HG02642 (cell line): ENCODE results near the gene WDR35.
"Not testable (repeated sequence)": the region's sequence is repeated elsewhere in the genome, so short reads cannot be mapped to it uniquely, and the experiment has no call there.

ENCODE experiments used
- ATAC-seq: cut with Tn5 transposase; IDR thresholded peaks from one replicate; pipeline ENCODE4 v1.9.1; 2021; ENCODE audit warnings: mild to moderate bottlenecking; ENCODE audit not compliant: unreplicated experiment, poor library complexity

The WDR35 gene

DNA sequence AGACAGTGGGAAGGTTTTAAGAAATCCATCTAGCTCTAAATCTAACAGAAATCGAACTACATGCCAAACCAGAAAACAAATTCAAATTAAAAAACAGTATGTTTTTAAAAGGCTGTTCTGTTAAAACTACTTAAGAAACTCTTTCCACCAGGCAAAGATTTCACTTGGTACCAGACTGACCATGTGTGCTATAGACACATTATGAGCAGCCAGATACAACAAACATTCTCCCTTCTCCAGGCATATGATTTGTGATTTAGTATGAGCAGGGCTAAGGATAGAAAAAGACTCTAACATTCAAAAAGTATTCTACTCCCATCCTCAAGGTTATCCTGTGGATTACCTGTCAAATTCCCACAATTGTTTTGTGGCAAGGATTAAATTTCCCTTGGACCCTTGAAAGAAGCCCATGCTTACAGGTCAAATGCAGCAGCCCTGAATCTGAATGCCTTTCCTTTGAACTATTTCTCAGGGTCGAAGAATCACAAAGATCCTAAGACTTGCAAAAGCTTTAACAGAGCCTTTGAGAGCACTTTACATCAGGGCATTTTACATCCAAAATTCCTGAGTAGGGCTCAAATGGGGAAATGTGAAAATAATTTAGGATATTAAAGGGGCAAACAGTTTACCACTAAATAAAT lies 45.6 kb downstream of the WDR35 start:
- ATAC-seq, result no peak

DNA sequence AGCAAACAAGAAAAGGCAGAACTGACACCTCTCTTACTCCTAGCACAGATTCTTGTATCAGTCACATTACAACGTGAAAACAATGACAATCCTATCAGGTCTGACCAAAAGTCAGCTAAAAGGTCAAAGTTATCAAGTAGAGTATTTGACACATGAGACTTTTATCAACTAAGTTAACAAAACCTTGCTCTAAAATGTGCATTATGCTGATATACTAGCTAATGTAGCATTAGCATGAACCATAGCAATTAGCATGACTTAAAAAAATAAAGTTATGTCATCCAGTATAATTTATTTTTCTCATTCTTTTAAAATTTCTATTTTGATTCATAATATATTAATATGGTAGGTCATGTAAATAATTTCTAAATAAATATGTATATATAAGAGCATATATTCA lies 46.7 kb downstream of the WDR35 start:
- ATAC-seq, result no peak

- ATAC-seq, result no peak
These were observed 47.7 kb downstream of the WDR35 start for GRCh38 chr2:19942199-19942598.

DNA sequence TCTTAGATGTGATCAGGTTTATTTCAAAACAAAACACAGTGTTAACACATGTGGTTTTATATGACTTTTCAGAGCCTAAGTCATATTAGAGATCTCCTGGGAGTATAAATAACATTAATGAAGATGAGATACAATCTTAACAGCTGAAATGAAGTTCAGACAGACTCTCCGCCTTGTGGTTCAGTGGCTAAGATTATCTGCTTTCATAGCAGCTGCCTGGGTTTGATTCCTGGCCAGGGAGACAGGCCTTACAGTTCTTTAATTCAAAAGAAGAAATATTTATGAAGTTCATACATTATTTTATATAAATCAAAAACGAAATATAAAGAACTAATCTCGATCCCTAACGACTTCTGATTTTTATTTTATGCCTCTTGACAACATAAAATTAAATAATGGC lies 52.9 kb downstream of the WDR35 start:
- no peak for ATAC-seq

GRCh38 chr2:19936203-19936602 lies 53.7 kb downstream of the WDR35 start:
- ATAC-seq, result no peak

DNA sequence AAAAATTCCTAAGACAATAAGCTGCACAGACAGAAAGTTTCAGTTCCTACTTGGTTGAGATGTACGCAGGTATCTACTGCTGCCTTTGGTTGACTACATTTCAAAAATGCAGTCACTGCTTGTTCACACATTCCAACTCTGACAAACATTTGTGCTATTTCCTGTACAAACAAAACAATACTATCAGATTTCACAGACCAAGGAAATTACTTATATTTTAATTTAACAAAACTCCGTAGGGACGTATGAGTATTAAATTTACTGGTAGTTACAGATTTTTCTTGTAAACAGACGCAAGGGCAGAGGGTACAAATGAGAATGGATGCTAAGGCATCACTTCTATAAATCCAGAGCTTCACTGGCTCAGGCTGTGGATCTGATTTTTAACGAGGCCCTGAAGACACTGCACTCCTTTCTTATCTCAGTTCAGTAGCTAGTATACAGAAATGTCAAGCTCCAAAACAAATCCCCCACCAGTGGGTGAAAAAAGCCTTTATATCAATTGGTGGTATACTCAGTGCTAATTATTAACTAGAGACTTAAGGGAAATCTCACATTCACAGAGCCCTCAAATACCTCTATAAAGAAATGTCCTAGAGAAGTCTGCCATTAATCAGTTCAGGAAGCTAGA lies 56.4 kb downstream of the WDR35 start:
- ATAC-seq, result no peak

GRCh38 chr2:19932928-19933327 lies 57.0 kb downstream of the WDR35 start:
- ATAC-seq, result no peak

DNA sequence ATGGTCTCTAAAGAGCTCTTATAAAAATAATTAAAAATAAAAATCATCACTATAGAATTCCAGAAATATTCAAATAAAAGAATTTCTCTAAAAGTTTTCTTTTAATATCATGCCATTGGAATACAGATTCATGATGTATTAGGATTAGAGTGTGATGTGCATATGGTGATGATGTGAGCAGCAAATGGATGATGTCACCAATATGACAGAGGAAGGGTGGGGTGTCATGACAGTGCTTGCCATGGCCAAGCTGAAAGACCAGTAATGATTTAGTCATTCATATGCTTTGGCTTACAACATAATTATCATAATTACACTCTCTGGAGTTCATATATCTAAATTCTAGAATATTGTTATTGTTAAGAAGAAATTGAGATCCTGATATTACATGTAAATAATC lies 60.7 kb downstream of the WDR35 start:
- ATAC-seq, result no peak

GRCh38 chr2:19927816-19928215 lies 62.1 kb downstream of the WDR35 start:
- not testable (repeated sequence) for ATAC-seq

GRCh38 chr2:19924526-19924925 lies 65.4 kb downstream of the WDR35 start:
- not testable (repeated sequence) for ATAC-seq

DNA sequence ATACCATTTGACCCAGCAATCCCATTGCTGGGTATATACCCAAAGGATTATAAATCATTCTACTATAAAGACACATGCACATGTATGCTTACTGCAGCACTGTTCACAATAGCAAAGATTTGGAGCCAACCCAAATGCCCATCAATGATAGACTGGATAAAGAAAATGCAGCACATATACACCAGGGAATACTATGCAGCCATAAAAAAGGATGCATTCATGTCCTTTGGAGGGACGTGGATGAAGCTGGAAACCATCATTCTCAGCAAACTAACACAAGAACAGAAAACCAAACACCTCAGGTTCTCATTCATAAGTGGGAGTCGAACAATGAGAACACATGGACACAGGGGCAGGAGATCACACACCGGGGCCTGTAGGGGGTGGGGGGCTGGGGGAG lies 67.7 kb downstream of the WDR35 start:
- not testable (repeated sequence) for ATAC-seq

- ATAC-seq, result no peak
These were observed 73.4 kb downstream of the WDR35 start for GRCh38 chr2:19916385-19916950.

DNA sequence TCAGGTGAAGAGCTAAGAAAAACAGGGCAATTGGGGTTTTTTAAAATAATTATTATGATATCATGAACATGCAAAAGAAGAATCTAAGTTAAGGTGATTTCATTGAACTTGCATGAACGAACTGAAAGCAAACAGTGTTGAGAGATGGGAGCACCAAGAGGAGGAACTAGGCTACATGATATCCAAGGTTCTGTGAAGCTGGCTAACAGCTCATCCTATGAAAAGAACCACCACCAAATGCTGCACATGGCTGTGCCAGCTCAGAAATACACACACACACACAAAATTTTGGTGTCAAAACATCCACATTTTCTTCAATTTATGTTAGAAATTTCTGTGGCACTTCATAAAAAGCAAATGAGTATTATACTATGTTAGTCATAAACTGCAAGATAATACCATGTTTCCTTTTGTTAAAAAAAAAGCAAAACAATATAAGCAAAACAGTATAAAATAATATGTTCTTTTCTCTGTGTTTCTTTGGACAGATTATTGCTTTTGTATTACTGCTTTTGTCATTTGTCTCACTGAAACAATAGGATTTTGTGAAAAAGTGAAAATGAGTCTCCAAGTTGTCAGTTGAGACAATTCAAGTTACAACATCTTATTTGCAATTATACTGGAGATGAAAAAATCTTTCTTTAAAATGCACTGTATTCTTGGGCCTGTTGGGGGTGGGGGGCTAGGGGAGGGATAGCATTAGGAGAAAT lies 75.5 kb downstream of the WDR35 start:
- no peak for ATAC-seq

DNA sequence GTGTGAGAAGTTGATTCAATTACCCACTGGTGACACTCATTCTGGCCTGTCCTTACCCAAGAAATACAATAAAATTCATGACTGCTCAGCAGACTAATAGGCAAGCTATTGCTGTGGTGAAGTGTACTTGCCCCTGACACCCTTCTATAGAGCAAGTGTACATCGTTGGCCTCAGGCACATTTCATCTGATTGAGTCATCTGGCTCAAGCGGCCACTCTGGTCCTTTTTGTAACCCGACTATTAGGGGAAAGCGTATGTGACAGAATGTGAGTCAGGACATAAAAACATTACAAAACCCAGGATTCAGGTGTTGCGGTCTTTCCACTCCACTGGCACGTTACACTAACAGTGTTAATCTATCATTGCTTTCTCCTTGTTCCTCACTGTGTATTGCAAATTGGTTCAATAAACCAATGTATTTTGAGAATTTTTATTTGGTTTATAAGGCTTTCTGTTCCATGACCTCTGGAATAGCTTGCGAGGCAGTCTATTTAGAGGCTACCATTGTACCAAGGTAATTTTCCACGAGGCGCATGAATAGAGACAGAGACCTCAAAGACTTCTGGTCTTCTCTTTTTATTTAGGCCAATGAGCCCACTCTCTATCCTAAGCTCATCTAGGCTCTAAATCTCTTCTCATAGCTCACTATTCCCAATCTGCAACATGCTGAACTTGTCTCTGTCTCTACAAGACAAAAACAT lies 77.9 kb downstream of the WDR35 start:
- ATAC-seq, result no peak

- ATAC-seq, result peak; percentile 6
These were observed 87.6 kb downstream of the WDR35 start for GRCh38 chr2:19902216-19902740.

GRCh38 chr2:19901442-19902215 lies 88.3 kb downstream of the WDR35 start, which contains the start of gene TTC32:
TTC32 (minus strand) TSS chr2:19901983; CDS start chr2:19901854, 129 bp downstream.
- peak; percentile 91 for ATAC-seq

- peak; percentile 18 for ATAC-seq
These were observed 88.9 kb downstream of the WDR35 start for GRCh38 chr2:19900931-19901441.

- peak; percentile 23 for ATAC-seq
These were observed 89.6 kb downstream of the WDR35 start for GRCh38 chr2:19899985-19900930.
